Endothelial cell of umbilical vein (primary cell): ENCODE data around the gene PRSS22. TPM values are rescaled to one million over a fixed set of nuclear protein-coding genes. Genes with fewer than 3 reads are reported as not detected.

Experiments
- BruUV-seq: library from RNA; stranded (reverse); fragments of 400-500 nt; replicated peaks from 2 replicates; lab custom pipeline; 2021; lab: Mats Ljungman, UMichigan
- CTCF ChIA-PET: fragments of 300-600, 350-600 bp; sonication (Branson Sonifier 250); formaldehyde crosslinking; loops from one replicate; lab custom pipeline; 2021; ENCODE audit warnings: antibody characterized with exemption, inconsistent platforms; lab: Charles Lee
- POLR2A ChIA-PET: fragments of 300-600, 350-600 bp; sonication (Branson Sonifier 250); formaldehyde crosslinking; loops from one replicate; lab custom pipeline; 2021; ENCODE audit warnings: antibody characterized with exemption, inconsistent platforms; lab: Charles Lee
- DNase-seq: peaks from one replicate; pipeline ENCODE4 v3.0.0-alpha.2; 2011; ENCODE audit warnings: low read depth, low spot score
- FAIRE-seq: peaks from 2 replicates; lab custom pipeline; 2011; peaks lifted over from hg19 to GRCh38; lab: Jason Lieb, UNC
- H2AFZ ChIP-seq: 2 replicates; pipeline ENCODE4 v1.6.0; 2012; ENCODE audit warnings: low read depth, low read length, control low read depth, inconsistent platforms
- H3K27ac ChIP-seq: 2 replicates; pipeline ENCODE4 v1.5.1; 2011; ENCODE audit warnings: low read depth, mild to moderate bottlenecking, control low read depth, low read length, moderate library complexity; ENCODE audit not compliant: insufficient read depth
- H3K27me3 ChIP-seq, 2 experiments: 2 replicates each; pipeline versions ENCODE4 v1.6.0 to v1.6.1; 2011; ENCODE audit warnings: low read length in 2 of 2, mixed read lengths in 1 of 2; ENCODE audit not compliant: control insufficient read depth in 2 of 2, insufficient read depth in 2 of 2
- H3K36me3 ChIP-seq, 2 experiments: 2 replicates in 1 of 2; 3 replicates in 1 of 2; pipeline ENCODE4 v1.5.1; 2011; ENCODE audit warnings: low read length in 2 of 2, mild to moderate bottlenecking in 1 of 2, moderate library complexity in 1 of 2; ENCODE audit not compliant: control insufficient read depth in 2 of 2, insufficient read depth in 2 of 2; ENCODE audit errors: extremely low read depth in 1 of 2
- H3K4me1 ChIP-seq: 3 replicates; pipeline ENCODE4 v1.5.1; 2011; ENCODE audit warnings: mild to moderate bottlenecking, low read length; ENCODE audit not compliant: control insufficient read depth, insufficient read depth; ENCODE audit errors: extremely low read depth
- H3K4me2 ChIP-seq: 2 replicates; pipeline ENCODE4 v1.6.1; 2011; ENCODE audit warnings: low read length, control low read depth, mixed read lengths; ENCODE audit not compliant: insufficient read depth
- H3K4me3 ChIP-seq, 3 experiments: fragments of 200-600 bp in 1 of 3; sonication (generic), shearing (Covaris generic) in 1 of 3; replicated peaks in 1 of 3; 2 replicates each; pipeline ENCODE4 v1.5.1; 2011 to 2016; ENCODE audit warnings: control low read depth in 3 of 3, low read length in 3 of 3, mild to moderate bottlenecking in 2 of 3, inconsistent platforms in 1 of 3, low read depth in 1 of 3, moderate library complexity in 1 of 3; ENCODE audit not compliant: insufficient read depth in 1 of 3
- H3K79me2 ChIP-seq: 2 replicates; pipeline ENCODE4 v1.6.0; 2012; ENCODE audit warnings: low read length, inconsistent platforms; ENCODE audit not compliant: control insufficient read depth, insufficient read depth
- H3K9ac ChIP-seq: replicated peaks from 2 replicates; pipeline ENCODE3; 2011; ENCODE audit warnings: low read length, control low read depth; ENCODE audit not compliant: insufficient read depth; ENCODE audit errors: extremely low read depth
- H3K9me1 ChIP-seq: replicated peaks from 3 replicates; pipeline ENCODE4 v1.6.0; 2011; ENCODE audit warnings: mild to moderate bottlenecking, low read length; ENCODE audit not compliant: control insufficient read depth, insufficient read depth; ENCODE audit errors: extremely low read depth
- H3K9me3 ChIP-seq: replicated peaks from 2 replicates; pipeline ENCODE4 v1.5.1; 2012; ENCODE audit warnings: low read length, inconsistent platforms; ENCODE audit not compliant: control insufficient read depth, insufficient read depth
- H4K20me1 ChIP-seq: replicated peaks from 2 replicates; pipeline ENCODE3; 2011; ENCODE audit warnings: mild to moderate bottlenecking, low read length; ENCODE audit not compliant: control insufficient read depth, insufficient read depth; ENCODE audit errors: extremely low read depth
- EZH2 ChIP-seq: IDR thresholded peaks from 2 replicates; pipeline ENCODE4 v1.6.1; 2012; ENCODE audit warnings: borderline replicate concordance, low read depth, mild to moderate bottlenecking, moderate library complexity, low read length, inconsistent platforms; ENCODE audit not compliant: severe bottlenecking
- FOS ChIP-seq: IDR thresholded peaks from 2 replicates; pipeline ENCODE4 v1.6.1; 2011; ENCODE audit warnings: mild to moderate bottlenecking, low read length, moderate library complexity, borderline replicate concordance; ENCODE audit not compliant: insufficient read depth
- JUN ChIP-seq: IDR thresholded peaks from 2 replicates; pipeline ENCODE4 v1.6.1; 2011; ENCODE audit warnings: borderline replicate concordance, low read depth; ENCODE audit not compliant: insufficient read length, insufficient read depth
- MYC ChIP-seq: IDR thresholded peaks from one replicate; pipeline ENCODE4 v1.6.1; 2011; ENCODE audit warnings: mild to moderate bottlenecking, low read depth, low read length
- POLR2A ChIP-seq: IDR thresholded peaks from 2 replicates; pipeline ENCODE4 v1.6.1; 2012; ENCODE audit warnings: low read depth, mild to moderate bottlenecking, control low read depth, low read length
- POLR2AphosphoS5 ChIP-seq: IDR thresholded peaks from 2 replicates; pipeline ENCODE4 v1.6.1; 2012; ENCODE audit warnings: low read depth, mild to moderate bottlenecking, control low read depth, low read length, moderate library complexity; ENCODE audit not compliant: insufficient read depth
- dilution Hi-C: fragments of 300-500 bp; cut with MboI; formaldehyde crosslinking; loops from one replicate; pipeline ENCODE4 v1.15.0; 2019; ENCODE audit warnings: low sequenced_read_pairs; ENCODE audit not compliant: extremely low pct_ligation_motif_present
- intact Hi-C: fragments of 100-400 bp; cut with micrococcal nuclease; formaldehyde crosslinking; loops from one replicate; pipeline ENCODE4 v1.10.0; 2022
- polyA plus RNA-seq, 4 experiments: library from polyadenylated mRNA; depleted of rRNA in 3 of 4; stranded (reverse) in 3 of 4; unstranded in 1 of 4; fragments of >200 nt; gene quantifications; 2 replicates each; pipeline versions ENCODE4 v1.2.1 to v1.2.3, GENCODE V29; 2011 to 2012; ENCODE audit warnings: missing spikeins in 1 of 4
- total RNA-seq: library from RNA; stranded (reverse); gene quantifications from 2 replicates; pipeline ENCODE4 v1.2.3, GENCODE V29; 2021
- TF ChIP-seq, protein P1 (sequence below): IDR thresholded peaks from 2 replicates; pipeline ENCODE4 v1.6.1; 2011; ENCODE audit not compliant: insufficient read depth, insufficient read length
- TF ChIP-seq, protein P2 (sequence below), 2 donors: IDR thresholded peaks; 1 replicate in 1 of 2; 2 replicates in 1 of 2; pipeline ENCODE4 v1.5.1; 2011; ENCODE audit warnings: low read length in 2 of 2, mild to moderate bottlenecking in 2 of 2, moderate library complexity in 2 of 2, control low read depth in 1 of 2, inconsistent platforms in 1 of 2, low read depth in 1 of 2; ENCODE audit not compliant: insufficient read depth in 1 of 2; ENCODE audit errors: extremely low read depth in 1 of 2

PRSS22 gene
- total and polyA plus RNA-seq, 2 donors (not counting 3 experiments of a cell fraction or from before 2014, with no cell fraction given): not detected

DNA sequence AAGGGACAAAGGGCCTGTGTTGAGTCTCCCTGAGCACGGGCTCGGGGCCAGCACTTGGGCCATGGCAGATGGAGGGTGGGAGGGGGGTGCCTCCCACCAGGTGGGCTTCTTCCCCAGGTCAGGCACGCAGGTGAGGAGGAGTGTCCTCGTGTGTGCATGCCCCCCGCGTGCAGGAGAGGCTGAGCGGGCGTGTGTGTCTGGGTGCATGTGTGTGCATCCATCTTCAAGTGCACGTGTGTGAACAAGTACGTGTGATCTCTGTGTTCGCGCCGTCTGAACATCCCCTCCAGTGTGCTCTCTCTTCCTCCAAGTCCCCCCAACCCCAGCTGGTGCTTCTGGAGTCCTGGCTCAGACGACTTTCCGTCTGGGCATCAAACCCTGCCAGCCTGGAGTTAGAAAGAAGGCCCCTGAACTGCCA is 30.6 kb downstream of the PRSS22 start:
- no TSS peak for BruUV-seq
- no peak overlapping the region for H3K4me2 ChIP-seq
- H3K27me3 ChIP-seq: no peaks in the 10 kb centered on the region
- ChIA-PET CTCF (interaction anchor here (1.4 kb wide), 1 partner anchor 11 kb away, joined by 8 read pairs; no protein-coding TSS in a partner anchor), POLR2A (no interaction called here)
- H3K4me1 ChIP-seq: peaks cover 2% of the 10 kb centered on the region
- no peak overlapping the region for H3K27ac ChIP-seq
- no peaks in the 10 kb centered on the region for H4K20me1 ChIP-seq
- H3K9ac ChIP-seq: no peak overlapping the region
- intact Hi-C loops: no loop called here
- no peaks in the 10 kb centered on the region for H3K36me3 ChIP-seq
- no peak for FAIRE-seq
- no peaks in the 10 kb centered on the region for H3K9me1 ChIP-seq
- H3K4me3 ChIP-seq: no peak overlapping the region
- no peaks in the 10 kb centered on the region for H3K9me3 ChIP-seq
- H3K79me2 ChIP-seq: no peaks in the 10 kb centered on the region
- no peak for DNase-seq
- no peak overlapping the region for H2AFZ ChIP-seq
- TF ChIP-seq POLR2AphosphoS5 (no peak), MYC (no peak), POLR2A (no peak), FOS (no peak)
- TF ChIP-seq, protein P1, sequence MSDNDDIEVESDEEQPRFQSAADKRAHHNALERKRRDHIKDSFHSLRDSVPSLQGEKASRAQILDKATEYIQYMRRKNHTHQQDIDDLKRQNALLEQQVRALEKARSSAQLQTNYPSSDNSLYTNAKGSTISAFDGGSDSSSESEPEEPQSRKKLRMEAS: no peak
- dilution Hi-C loops: no loop called here

DNA sequence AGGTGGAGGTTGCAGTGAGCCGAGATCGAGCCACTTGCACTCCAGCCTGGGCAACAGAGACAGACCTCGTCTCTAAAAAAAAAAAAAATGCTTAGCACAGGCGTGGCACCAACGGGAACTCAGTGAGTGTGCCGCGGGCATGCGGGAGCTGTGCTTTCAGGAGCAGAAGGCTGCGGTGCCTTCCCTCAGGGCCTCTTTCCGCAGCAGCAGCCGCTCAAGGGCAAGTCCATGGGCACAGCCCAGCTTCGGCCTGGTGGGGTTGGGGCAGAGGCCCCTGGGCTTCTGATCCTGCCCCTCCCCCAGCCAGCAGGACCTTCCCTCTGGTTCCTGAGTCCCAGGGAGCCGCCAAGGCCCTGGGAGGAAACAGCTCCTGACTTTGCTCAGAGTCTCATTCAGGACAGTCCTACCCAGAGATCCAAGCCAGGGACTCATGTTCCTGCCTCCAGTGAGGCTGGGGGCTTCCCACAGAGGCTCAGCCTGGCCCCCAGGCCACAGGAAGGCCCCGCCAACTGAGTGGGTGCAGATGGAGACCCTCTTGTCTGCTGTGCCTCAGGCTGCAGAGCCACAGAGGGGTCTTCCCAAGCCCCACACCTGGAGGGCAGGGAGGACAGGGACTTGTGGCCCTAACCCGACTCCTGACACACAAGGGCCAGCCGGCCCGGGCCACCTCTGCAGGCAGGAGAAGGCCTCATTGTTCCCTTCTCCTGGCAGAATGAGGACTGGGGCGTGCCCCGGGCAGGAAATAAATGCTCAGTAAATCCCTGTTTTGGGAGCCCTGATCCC is 31.2 kb downstream of the PRSS22 start:
- CTCF ChIA-PET: interaction anchor here (1.2 to 1.4 kb wide), 2 partner anchors 12 to 26 kb away, joined by 3 to 8 read pairs; no protein-coding TSS in a partner anchor
- H3K27me3 ChIP-seq: no peaks in the 10 kb centered on the region
- TF ChIP-seq EZH2 (no peak), JUN (no peak), POLR2A (no peak), POLR2AphosphoS5 (no peak), FOS (no peak), MYC (no peak)
- TF ChIP-seq, protein P2, sequence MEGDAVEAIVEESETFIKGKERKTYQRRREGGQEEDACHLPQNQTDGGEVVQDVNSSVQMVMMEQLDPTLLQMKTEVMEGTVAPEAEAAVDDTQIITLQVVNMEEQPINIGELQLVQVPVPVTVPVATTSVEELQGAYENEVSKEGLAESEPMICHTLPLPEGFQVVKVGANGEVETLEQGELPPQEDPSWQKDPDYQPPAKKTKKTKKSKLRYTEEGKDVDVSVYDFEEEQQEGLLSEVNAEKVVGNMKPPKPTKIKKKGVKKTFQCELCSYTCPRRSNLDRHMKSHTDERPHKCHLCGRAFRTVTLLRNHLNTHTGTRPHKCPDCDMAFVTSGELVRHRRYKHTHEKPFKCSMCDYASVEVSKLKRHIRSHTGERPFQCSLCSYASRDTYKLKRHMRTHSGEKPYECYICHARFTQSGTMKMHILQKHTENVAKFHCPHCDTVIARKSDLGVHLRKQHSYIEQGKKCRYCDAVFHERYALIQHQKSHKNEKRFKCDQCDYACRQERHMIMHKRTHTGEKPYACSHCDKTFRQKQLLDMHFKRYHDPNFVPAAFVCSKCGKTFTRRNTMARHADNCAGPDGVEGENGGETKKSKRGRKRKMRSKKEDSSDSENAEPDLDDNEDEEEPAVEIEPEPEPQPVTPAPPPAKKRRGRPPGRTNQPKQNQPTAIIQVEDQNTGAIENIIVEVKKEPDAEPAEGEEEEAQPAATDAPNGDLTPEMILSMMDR (IDR thresholded peaks at IDR 0.05; ENCODE audit: extremely low read depth in 1 of 2, insufficient read depth in 1 of 2, low read depth in 1 of 2, low read length in 2 of 2): no peak

More for the DNA sequence above, 31.2 kb downstream of the PRSS22 start:
- Histone ChIP-seq H3K9ac (no peak overlapping the region), H3K4me1 (peaks cover 2% of the 10 kb centered on the region), H2AFZ (no peak overlapping the region), H3K79me2 (no peaks in the 10 kb centered on the region), H3K27ac (no peak overlapping the region), H3K4me2 (no peak overlapping the region), H3K36me3 (no peaks in the 10 kb centered on the region), H3K9me3 (no peaks in the 10 kb centered on the region), H4K20me1 (no peaks in the 10 kb centered on the region), H3K9me1 (no peaks in the 10 kb centered on the region), H3K4me3 (no peak overlapping the region)
- intact Hi-C loops (no loop called here), dilution Hi-C loops (no loop called here)
- POLR2A ChIA-PET: no interaction called here
- no TSS peak for BruUV-seq
- FAIRE-seq (no peak), DNase-seq (no peak)
